ENCODE measurements around the gene CUBN. TPM values are rescaled to one million over a fixed set of nuclear protein-coding genes. Genes with fewer than 3 reads are reported as not detected.

The CUBN gene
- total and polyA plus RNA-seq, 10 of the 15 experiments (the other 5 are each of a cell fraction or from before 2014, with no cell fraction given), result under 0.01 to 0.14 (median 0.02) TPM; not detected in 6

GRCh38 chr10:17026686-17027485, 102.7 kb downstream of the CUBN start (continued):
- TF ChIP-seq RELB (IDR thresholded peaks at IDR 0.05; ENCODE audit: low read depth), result no peak
- no peak for TF ChIP-seq TCF7 (IDR thresholded peaks at IDR 0.05; ENCODE audit: borderline replicate concordance)
- TF ChIP-seq ZNF384 (IDR thresholded peaks at IDR 0.05; ENCODE audit: borderline replicate concordance, low read depth, low read length), result no peak
- peak; percentile 91 for TF ChIP-seq RUNX3 (IDR thresholded peaks at IDR 0.05; ENCODE audit: low read length)
- TF ChIP-seq EED (IDR thresholded peaks at IDR 0.05; ENCODE audit: low read depth), result 0 out of 2 replicates have a peak, but pooled peaks have one; percentile 17
- TF ChIP-seq JUNB (IDR thresholded peaks at IDR 0.05), result peak; percentile 81
- peak in 1 of 2 experiments; percentile 91; a peak in 2 of 4 replicates for TF ChIP-seq ETV6 (conservative IDR thresholded peaks at IDR 0.05 in 1 of 2, IDR thresholded peaks at IDR 0.05 in 1 of 2; ENCODE audit: borderline replicate concordance in 1 of 2, low read depth in 1 of 2)
- TF ChIP-seq KLF5 (IDR thresholded peaks at IDR 0.05; ENCODE audit: partially characterized antibody), result no peak
- TF ChIP-seq NR2C2 (IDR thresholded peaks at IDR 0.05; ENCODE audit: borderline replicate concordance, control insufficient read depth, insufficient read length, low read depth), result no peak

Measured in GM12878 (cell line).